K562 (cell line): ENCODE data around the gene DCTN2.
"Not testable (repeated sequence)": the region's sequence is repeated elsewhere in the genome, so short reads cannot be mapped to it uniquely, and the experiment has no call there.

Experiments used
- SREBF2 ChIP-seq: sonication (generic); formaldehyde crosslinking; IDR thresholded peaks from 2 replicates; pipeline ENCODE4 v1.4.0; 2020; ENCODE audit warnings: mild to moderate bottlenecking, missing genetic modification reagents
- TF ChIP-seq, protein P1 (sequence below): sonication (generic); formaldehyde crosslinking; IDR thresholded peaks from 2 replicates; pipeline ENCODE4 v1.8.1; 2023; ENCODE audit warnings: mild to moderate bottlenecking, missing genetic modification reagents
- TF ChIP-seq, protein P2 (sequence below), 2 experiments: fragments of 450-650 bp in 1 of 2; sonication (generic) in 1 of 2; formaldehyde crosslinking in 1 of 2; IDR thresholded peaks; 2 replicates each; pipeline versions ENCODE4 v1.7.1 to v1.9.0; 2016 to 2022; ENCODE audit warnings: inconsistent platforms in 1 of 2, mild to moderate bottlenecking in 1 of 2, missing genetic modification reagents in 1 of 2

DNA sequence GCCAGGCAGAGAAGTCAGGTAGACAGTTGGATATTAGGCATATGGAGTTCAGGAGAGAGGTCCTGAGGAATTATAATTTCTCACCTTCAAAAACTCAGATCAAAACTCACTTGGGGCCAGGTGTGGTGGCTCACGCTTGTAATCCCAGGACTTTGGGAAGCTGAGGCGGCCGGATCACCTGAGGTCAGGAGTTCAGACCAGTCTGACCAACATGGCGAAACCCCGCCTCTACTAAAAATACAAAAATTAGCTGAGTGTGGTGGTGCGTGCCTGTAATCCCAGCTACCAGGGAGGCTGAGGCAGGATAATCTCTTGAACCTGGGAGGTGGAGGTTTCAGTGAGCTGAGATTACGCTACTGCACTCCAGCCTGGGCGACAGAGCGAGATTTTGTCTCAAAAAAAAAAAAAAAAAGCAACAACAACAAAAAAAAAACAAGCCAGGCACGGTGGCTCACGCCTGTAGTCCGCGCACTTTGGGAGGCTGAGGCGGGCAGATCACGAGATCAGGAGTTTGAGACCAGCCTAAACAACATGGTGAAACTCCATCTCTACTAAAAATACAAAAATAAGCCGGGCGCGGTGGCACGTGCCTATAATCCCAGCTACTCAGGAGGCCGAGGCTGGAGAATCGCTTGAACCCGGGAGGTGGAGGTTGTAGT is 44.6 kb downstream of the DCTN2 start:
- TF ChIP-seq, protein P1, sequence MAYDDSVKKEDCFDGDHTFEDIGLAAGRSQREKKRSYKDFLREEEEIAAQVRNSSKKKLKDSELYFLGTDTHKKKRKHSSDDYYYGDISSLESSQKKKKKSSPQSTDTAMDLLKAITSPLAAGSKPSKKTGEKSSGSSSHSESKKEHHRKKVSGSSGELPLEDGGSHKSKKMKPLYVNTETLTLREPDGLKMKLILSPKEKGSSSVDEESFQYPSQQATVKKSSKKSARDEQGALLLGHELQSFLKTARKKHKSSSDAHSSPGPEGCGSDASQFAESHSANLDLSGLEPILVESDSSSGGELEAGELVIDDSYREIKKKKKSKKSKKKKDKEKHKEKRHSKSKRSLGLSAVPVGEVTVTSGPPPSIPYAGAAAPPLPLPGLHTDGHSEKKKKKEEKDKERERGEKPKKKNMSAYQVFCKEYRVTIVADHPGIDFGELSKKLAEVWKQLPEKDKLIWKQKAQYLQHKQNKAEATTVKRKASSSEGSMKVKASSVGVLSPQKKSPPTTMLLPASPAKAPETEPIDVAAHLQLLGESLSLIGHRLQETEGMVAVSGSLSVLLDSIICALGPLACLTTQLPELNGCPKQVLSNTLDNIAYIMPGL (CRISPR knock-in tag): not testable (repeated sequence)
- TF ChIP-seq, protein P2, sequence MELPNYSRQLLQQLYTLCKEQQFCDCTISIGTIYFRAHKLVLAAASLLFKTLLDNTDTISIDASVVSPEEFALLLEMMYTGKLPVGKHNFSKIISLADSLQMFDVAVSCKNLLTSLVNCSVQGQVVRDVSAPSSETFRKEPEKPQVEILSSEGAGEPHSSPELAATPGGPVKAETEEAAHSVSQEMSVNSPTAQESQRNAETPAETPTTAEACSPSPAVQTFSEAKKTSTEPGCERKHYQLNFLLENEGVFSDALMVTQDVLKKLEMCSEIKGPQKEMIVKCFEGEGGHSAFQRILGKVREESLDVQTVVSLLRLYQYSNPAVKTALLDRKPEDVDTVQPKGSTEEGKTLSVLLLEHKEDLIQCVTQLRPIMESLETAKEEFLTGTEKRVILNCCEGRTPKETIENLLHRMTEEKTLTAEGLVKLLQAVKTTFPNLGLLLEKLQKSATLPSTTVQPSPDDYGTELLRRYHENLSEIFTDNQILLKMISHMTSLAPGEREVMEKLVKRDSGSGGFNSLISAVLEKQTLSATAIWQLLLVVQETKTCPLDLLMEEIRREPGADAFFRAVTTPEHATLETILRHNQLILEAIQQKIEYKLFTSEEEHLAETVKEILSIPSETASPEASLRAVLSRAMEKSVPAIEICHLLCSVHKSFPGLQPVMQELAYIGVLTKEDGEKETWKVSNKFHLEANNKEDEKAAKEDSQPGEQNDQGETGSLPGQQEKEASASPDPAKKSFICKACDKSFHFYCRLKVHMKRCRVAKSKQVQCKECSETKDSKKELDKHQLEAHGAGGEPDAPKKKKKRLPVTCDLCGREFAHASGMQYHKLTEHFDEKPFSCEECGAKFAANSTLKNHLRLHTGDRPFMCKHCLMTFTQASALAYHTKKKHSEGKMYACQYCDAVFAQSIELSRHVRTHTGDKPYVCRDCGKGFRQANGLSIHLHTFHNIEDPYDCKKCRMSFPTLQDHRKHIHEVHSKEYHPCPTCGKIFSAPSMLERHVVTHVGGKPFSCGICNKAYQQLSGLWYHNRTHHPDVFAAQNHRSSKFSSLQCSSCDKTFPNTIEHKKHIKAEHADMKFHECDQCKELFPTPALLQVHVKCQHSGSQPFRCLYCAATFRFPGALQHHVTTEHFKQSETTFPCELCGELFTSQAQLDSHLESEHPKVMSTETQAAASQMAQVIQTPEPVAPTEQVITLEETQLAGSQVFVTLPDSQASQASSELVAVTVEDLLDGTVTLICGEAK (IDR thresholded peaks at IDR 0.05): not testable (repeated sequence)
- TF ChIP-seq, protein P2 (CRISPR knock-in tag; IDR thresholded peaks at IDR 0.05): not testable (repeated sequence)
- TF ChIP-seq SREBF2 (CRISPR knock-in tag): not testable (repeated sequence)
